Calu3 (cell line): Measurements from ENCODE around the gene IL2RG. TPM values are rescaled to one million over a fixed set of nuclear protein-coding genes. Genes with fewer than 3 reads are reported as not detected.

Source experiments
- BruUV-seq: library from RNA; stranded (reverse); fragments of 400-500 nt; replicated peaks from 2 replicates; lab custom pipeline; 2021; lab: Mats Ljungman, UMichigan
- CTCF ChIA-PET: fragments of 300-600 bp; sonication (Branson Sonifier 250); formaldehyde crosslinking; loops from one replicate; lab custom pipeline; 2022; ENCODE audit warnings: antibody characterized with exemption; lab: Charles Lee
- DNase-seq: peaks from one replicate; pipeline ENCODE4 v3.0.0; 2022
- H3K27ac Mint-ChIP-seq: one replicate; pipeline ENCODE4 v1.8.0; 2022; ENCODE audit warnings: mixed read lengths; ENCODE audit not compliant: unreplicated experiment
- H3K27me3 Mint-ChIP-seq: one replicate; pipeline ENCODE4 v1.8.0; 2022; ENCODE audit warnings: mixed read lengths; ENCODE audit not compliant: unreplicated experiment
- H3K36me3 Mint-ChIP-seq: one replicate; pipeline ENCODE4 v1.8.0; 2022; ENCODE audit warnings: mild to moderate bottlenecking, moderate library complexity, mixed read lengths; ENCODE audit not compliant: insufficient read depth, unreplicated experiment
- H3K4me1 Mint-ChIP-seq: one replicate; pipeline ENCODE4 v1.8.0; 2022; ENCODE audit warnings: mild to moderate bottlenecking, low read depth, mixed read lengths; ENCODE audit not compliant: unreplicated experiment
- H3K4me3 Mint-ChIP-seq: one replicate; pipeline ENCODE4 v1.8.0; 2022; ENCODE audit warnings: mild to moderate bottlenecking, low read depth, moderate library complexity, mixed read lengths; ENCODE audit not compliant: unreplicated experiment
- H3K9me3 Mint-ChIP-seq: one replicate; pipeline ENCODE4 v1.8.0; 2022; ENCODE audit warnings: low read depth, mixed read lengths; ENCODE audit not compliant: unreplicated experiment
- intact Hi-C: fragments of 100-400 bp; cut with micrococcal nuclease; formaldehyde crosslinking; loops from one replicate; pipeline ENCODE4 v1.10.0; 2022; ENCODE audit not compliant: unreplicated experiment
- total RNA-seq: library from RNA; stranded (reverse); gene quantifications from 2 replicates; pipeline ENCODE4 v1.2.3, GENCODE V29; 2022
- TF ChIP-seq, protein P1 (sequence below): fragments of 200-600 bp; IDR thresholded peaks from one replicate; pipeline ENCODE4 v1.8.0; 2022; ENCODE audit warnings: antibody characterized with exemption; ENCODE audit not compliant: unreplicated experiment

IL2RG gene
- total RNA-seq, 1 experiment from 2014 or later: 0.57 TPM

DNA sequence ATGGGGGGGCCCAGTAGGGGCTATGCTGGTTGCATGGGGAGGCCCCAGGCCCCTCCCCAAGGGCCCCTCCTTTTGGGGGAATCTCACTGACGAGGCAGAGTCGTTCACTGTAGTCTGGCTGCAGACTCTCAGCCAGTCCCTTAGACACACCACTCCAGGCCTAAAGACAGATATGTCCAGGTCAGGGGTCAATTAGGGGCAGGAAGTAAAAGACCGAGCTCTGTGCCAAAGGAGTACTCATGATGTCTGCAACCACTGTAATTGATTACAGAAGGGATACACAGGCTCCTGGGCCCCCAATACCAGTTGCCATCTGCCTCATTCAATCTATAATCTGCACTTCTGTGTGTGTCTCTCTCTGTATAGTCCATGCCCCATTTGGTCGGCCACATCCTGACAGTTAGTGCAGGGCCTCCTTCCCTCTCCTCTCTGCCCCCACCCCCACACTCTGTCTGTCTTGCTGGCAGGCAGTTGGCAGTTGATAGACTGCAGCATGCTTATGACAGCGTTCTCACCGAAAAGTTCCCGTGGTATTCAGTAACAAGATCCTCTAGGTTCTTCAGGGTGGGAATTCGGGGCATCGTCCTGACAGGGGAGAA lies 3.5 kb downstream of the IL2RG start:
- no peak for DNase-seq
- H3K9me3 Mint-ChIP-seq: no peaks in the 10 kb centered on the region
- CTCF ChIA-PET: no interaction called here
- intact Hi-C loops: no loop called here
- TF ChIP-seq, protein P1, sequence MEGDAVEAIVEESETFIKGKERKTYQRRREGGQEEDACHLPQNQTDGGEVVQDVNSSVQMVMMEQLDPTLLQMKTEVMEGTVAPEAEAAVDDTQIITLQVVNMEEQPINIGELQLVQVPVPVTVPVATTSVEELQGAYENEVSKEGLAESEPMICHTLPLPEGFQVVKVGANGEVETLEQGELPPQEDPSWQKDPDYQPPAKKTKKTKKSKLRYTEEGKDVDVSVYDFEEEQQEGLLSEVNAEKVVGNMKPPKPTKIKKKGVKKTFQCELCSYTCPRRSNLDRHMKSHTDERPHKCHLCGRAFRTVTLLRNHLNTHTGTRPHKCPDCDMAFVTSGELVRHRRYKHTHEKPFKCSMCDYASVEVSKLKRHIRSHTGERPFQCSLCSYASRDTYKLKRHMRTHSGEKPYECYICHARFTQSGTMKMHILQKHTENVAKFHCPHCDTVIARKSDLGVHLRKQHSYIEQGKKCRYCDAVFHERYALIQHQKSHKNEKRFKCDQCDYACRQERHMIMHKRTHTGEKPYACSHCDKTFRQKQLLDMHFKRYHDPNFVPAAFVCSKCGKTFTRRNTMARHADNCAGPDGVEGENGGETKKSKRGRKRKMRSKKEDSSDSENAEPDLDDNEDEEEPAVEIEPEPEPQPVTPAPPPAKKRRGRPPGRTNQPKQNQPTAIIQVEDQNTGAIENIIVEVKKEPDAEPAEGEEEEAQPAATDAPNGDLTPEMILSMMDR: no peak
- H3K27me3 Mint-ChIP-seq: no peaks in the 10 kb centered on the region
- BruUV-seq: no TSS peak
- H3K27ac Mint-ChIP-seq: no peak overlapping the region
- H3K4me1 Mint-ChIP-seq: peaks cover 23% of the 10 kb centered on the region
- H3K36me3 Mint-ChIP-seq: no peaks in the 10 kb centered on the region
- H3K4me3 Mint-ChIP-seq: no peak overlapping the region

DNA sequence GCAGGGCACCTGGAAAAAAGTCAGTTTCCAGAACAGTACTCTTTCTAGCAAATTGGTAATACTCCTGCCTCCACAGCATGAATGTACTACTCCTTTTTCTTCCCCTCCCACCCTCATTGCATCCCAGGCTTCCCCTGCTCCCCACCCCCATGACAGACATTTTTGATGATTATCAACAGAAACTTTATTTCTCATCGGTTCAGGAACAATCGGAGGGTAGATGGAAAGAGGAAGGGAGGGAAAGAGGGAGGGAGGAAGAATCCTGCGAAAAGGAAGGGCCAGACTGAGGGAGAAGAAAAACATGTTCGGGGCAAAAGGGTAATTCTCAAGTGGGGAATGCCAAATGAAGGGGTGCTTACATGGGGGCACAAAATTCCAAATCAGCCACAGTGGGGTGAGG lies 4.1 kb downstream of the IL2RG start:
- H3K36me3 Mint-ChIP-seq: no peaks in the 10 kb centered on the region
- no peaks in the 10 kb centered on the region for H3K27me3 Mint-ChIP-seq
- DNase-seq: no peak
- TF ChIP-seq, protein P1: no peak
- no peak overlapping the region for H3K27ac Mint-ChIP-seq
- intact Hi-C loops: no loop called here
- peaks cover 20% of the 10 kb centered on the region for H3K4me1 Mint-ChIP-seq
- H3K4me3 Mint-ChIP-seq: no peak overlapping the region
- CTCF ChIA-PET: no interaction called here
- BruUV-seq: no TSS peak
- H3K9me3 Mint-ChIP-seq: no peaks in the 10 kb centered on the region

DNA sequence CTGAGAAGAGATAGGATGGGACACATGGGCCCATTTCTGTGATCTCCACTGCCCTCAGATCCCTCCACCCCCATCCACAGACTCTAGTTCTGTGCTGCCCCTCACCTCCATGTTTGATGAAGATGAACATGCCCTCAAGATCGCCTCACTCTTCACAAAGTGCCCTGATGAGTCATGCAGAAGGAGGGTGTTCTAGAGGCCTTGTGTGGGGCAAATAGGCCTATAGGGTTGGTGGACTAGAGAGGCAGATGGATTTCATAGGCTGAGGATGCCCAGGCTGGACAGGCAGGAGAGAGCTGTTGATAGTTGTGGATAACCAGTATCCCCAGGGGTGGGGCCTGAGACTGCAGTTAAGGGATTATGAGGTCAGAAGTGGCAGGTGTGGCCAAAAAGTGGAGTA lies 5.0 kb downstream of the IL2RG start, which contains the start of gene CXorf65:
CXorf65 (minus strand) TSS at position 314 of the 400 bp plus-strand sequence; CDS start at position 130, 184 bp downstream.
- TF ChIP-seq, protein P1: no peak
- BruUV-seq: no TSS peak
- no peak within 1 kb of the TSS for H3K4me3 Mint-ChIP-seq
- H3K36me3 Mint-ChIP-seq: no peaks in the 10 kb centered on the region
- DNase-seq: no peak
- H3K9me3 Mint-ChIP-seq: no peaks in the 10 kb centered on the region
- intact Hi-C loops: no loop called here
- CTCF ChIA-PET: no interaction called here
- no peak within 1 kb of the TSS for H3K27ac Mint-ChIP-seq
- H3K27me3 Mint-ChIP-seq: no peaks in the 10 kb centered on the region
- H3K4me1 Mint-ChIP-seq: peaks cover 12% of the 10 kb centered on the region

DNA sequence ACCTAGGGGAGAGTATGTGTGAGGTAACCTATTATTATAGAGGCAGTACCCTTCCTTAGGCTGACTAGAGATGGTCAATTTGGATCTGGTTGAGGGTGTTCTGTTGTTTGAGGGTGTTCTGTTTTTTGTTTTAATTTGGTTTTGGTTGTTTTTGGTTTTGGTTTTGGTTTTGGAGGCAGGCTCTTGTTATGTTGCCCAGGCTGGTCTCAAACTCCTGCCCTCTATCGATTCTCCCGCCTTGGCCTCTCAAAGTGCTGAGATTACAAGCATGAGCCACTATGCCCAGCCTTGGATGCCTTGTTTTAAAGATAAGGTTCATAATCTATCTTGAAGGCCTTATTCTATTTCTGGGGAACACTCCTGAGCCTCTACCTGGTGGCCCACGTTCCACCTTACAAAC lies 5.7 kb downstream of the IL2RG start:
- no peak overlapping the region for H3K4me3 Mint-ChIP-seq
- no peaks in the 10 kb centered on the region for H3K9me3 Mint-ChIP-seq
- TF ChIP-seq, protein P1: no peak
- no peak overlapping the region for H3K27ac Mint-ChIP-seq
- no peak for DNase-seq
- peaks cover 12% of the 10 kb centered on the region for H3K4me1 Mint-ChIP-seq
- CTCF ChIA-PET: no interaction called here
- intact Hi-C loops: no loop called here
- no TSS peak for BruUV-seq
- H3K36me3 Mint-ChIP-seq: no peaks in the 10 kb centered on the region
- H3K27me3 Mint-ChIP-seq: no peaks in the 10 kb centered on the region
